M059J (cell line): Measurements from ENCODE around the gene KRT6B. TPM values are rescaled to one million over a fixed set of nuclear protein-coding genes. Genes with fewer than 3 reads are reported as not detected.
"Not testable (repeated sequence)": the region's sequence is repeated elsewhere in the genome, so short reads cannot be mapped to it uniquely, and the experiment has no call there.

Experiments
- DNase-seq: peaks from one replicate; pipeline ENCODE4 v3.0.0-alpha.2; 2012; ENCODE audit warnings: low read depth
- total RNA-seq: library from RNA; depleted of rRNA; stranded (reverse); fragments of >200 nt; shearing (Covaris generic); gene quantifications from 2 replicates; pipeline ENCODE4 v1.2.3, GENCODE V29; 2014

Gene KRT6B
- total RNA-seq, 1 experiment from 2014 or later = not detected

DNA sequence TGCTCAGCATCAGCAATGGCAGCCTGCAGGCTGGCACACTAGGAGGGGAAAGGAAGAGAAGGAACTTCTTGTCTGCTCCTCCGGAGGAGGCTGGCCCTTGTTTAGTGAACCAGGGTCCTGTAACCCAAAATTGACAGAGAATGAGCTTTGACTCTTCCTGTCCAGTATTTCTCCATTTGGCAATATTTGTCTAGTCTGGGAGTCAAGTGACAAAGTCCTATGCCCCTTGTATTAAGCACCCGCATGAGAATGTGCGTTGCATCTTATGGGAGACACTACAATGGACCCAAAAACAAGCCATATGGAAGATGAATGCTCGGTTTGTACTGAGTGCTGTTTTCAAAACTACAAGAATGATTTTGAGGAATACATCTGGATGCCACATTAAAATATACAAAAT lies 17.9 kb upstream of the KRT6B start:
- no peak for DNase-seq

DNA sequence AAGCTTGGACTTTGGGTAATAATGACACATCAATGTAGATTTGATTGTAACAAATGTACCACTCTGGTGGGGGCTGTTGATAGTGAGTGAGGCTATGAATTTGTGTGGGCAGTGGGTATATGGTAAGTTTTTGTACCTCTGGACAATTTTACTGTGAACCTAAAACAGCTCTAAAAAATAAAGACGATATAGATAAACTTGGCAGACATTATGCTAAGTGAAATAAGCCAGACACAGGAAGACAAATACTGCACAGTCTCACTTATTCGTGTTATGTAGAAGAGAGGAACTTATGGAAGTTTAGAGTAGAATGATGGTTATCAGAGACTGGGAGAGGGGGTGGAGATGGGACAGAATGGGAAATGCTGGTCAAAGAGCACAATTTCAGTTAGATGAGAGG lies 13.0 kb upstream of the KRT6B start:
- DNase-seq = no peak

DNA sequence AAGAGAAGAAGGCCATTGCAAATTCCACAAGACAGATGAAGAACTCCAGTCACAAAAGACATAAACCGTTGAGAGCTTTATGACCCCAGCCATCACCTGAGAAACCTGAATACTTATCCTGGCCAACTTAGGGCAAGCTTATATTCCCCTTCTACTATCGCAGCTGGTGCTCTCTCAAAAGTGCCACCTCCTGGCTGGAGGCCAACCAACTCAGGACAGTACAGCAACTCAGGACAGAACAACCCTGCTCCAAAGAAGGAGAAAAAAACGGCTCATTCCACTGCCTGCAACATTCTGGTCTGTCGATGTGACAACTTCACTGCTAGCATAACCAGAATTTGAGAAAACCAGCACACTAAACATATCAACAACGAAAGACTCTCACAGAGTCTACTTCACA lies 9.7 kb upstream of the KRT6B start:
- no peak for DNase-seq

- DNase-seq = no peak
Measured at GRCh38 chr12:52458861-52459260, 6.9 kb upstream of the KRT6B start.

GRCh38 chr12:52455821-52456220 lies 3.9 kb upstream of the KRT6B start:
- no peak for DNase-seq

- peak; percentile 68 for DNase-seq
Measured at GRCh38 chr12:52454411-52455201, 2.7 kb upstream of the KRT6B start.

DNA sequence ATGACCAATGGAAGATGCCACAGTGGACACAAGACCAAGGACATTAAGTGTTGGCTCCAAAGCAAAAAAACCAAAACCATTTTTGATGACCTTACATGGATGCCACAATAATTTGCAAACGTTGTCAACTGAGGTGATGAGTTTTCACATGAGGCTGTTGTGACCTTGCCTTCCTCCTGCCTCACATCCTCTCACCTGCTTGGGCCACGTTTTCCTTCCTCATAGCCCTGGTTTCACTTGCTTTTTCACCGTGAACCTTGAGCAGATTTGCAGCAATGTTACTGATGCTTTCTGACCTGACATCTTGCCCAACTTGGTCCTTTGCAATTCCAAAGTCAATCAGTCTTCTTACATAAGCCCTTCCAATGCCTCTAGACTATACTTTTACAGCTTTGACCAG lies 3.7 kb downstream of the KRT6B start:
- no peak for DNase-seq

DNA sequence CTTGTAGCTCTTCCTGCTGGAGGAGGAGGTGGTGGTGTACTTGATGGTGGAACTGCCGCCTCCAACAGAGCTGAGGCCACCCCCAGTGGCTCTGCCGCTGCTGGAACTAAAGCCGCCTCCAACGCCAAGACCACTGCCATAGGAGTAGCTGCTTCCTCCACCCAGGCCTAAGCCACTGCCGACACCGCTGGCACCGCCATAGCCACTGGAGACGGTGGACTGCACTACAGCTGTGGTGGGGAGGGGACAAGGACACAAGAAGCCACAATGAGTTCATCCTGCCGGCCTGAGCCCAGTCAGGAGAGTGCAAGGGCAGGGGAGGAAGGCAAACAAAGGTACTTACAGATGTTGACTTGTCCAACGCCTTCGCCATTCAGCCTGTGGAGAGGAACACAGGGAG lies 4.8 kb downstream of the KRT6B start:
- not testable (repeated sequence) for DNase-seq

GRCh38 chr12:52446367-52447045 lies 5.4 kb downstream of the KRT6B start:
- DNase-seq = no peak

DNA sequence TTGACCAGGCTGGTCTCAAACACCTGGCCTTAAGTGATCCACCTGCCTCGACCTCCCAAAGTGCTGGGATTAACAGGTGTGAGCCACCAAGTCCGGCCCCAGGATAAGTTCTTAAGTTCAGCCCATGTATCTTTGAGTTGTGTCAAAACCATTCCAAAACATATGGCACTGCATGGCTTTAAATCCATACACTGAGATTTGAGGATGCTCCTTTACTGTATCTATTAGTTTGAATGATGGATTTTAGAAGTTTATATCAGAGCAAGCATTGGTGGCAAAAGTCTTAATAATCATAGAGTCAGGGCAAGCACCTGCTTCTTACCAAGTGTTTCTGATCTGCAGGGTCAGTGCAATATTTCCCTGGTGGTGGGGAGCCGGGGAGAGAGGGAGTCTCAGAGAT lies 6.1 kb downstream of the KRT6B start:
- no peak for DNase-seq

DNA sequence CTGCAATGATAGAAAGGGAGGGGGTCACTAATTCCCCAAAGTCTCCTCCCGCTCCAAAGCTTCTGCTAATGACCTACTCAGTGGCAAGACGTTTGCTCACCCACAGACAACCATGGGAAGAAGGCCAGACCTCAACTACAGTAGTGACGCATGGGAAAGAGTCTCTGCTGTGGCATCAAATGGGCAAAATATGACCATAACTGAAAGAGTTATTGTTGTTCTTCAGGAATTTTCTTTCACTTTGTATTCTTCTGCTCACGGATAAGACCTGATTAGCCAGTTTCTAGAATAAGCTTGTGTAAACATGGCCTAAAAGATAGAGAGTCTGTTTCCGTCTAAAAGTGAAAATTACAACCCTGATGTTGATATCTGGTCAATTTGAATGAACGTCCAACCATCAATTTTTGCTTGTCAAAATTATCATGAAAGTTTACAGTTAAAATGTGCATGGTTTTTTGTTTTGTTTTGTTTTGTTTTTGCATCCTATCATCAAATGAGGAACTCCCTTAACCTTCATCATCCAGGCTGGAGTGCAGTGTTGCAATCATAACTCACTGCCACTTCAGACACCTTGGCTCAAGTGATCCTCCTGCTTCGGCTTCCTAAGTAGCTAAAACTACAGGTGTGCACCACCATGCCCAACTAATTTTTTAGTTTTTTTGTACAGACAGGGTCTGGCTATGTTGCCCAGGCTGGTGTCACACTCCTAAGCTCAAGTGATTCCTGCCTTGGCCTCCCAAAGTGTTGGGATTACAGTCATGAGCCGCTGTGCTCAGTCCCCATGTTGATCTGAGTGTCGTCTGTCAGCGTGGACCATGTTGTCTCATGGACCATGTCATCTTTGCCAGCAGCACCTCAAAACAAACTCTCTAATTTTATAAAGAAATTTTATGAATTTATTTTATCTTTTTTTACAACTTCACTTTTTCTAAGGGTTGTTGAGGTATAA lies 7.0 kb downstream of the KRT6B start:
- peak; percentile 25 for DNase-seq

GRCh38 chr12:52443966-52444365 lies 8.0 kb downstream of the KRT6B start:
- DNase-seq = no peak

- peak; percentile 94 for DNase-seq
Measured at GRCh38 chr12:52442600-52443061, 9.3 kb downstream of the KRT6B start.

GRCh38 chr12:52441320-52441911 lies 10.5 kb downstream of the KRT6B start:
- DNase-seq = peak; percentile 81

DNA sequence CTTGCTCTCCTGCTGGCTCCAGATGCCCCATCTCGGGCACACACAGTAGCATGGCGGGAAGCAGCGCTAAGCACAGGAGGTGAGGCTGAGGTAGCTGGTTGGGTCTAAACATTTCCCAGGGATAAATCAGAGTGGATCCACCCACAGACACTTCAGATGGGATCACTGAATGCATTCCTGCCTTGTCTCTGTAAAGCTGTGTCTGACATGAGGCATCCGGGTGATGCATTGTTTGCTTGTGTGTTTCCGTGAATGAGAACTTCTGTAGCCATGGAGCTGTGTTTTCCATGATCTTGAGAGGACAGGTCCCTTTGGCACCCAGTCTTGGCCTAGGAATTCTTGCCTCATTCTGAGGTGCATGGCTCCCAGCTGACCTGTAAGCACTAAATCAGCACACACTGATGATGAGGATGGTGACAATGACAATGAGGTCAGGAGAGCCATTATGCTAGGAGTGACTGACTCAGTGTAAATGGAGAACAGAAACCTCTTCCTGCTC lies 11.1 kb downstream of the KRT6B start:
- DNase-seq = peak; percentile 90

- peak; percentile 14 for DNase-seq
Measured at GRCh38 chr12:52439845-52440244, 12.1 kb downstream of the KRT6B start.

- no peak for DNase-seq
Measured at GRCh38 chr12:52439420-52439819, 12.5 kb downstream of the KRT6B start.

DNA sequence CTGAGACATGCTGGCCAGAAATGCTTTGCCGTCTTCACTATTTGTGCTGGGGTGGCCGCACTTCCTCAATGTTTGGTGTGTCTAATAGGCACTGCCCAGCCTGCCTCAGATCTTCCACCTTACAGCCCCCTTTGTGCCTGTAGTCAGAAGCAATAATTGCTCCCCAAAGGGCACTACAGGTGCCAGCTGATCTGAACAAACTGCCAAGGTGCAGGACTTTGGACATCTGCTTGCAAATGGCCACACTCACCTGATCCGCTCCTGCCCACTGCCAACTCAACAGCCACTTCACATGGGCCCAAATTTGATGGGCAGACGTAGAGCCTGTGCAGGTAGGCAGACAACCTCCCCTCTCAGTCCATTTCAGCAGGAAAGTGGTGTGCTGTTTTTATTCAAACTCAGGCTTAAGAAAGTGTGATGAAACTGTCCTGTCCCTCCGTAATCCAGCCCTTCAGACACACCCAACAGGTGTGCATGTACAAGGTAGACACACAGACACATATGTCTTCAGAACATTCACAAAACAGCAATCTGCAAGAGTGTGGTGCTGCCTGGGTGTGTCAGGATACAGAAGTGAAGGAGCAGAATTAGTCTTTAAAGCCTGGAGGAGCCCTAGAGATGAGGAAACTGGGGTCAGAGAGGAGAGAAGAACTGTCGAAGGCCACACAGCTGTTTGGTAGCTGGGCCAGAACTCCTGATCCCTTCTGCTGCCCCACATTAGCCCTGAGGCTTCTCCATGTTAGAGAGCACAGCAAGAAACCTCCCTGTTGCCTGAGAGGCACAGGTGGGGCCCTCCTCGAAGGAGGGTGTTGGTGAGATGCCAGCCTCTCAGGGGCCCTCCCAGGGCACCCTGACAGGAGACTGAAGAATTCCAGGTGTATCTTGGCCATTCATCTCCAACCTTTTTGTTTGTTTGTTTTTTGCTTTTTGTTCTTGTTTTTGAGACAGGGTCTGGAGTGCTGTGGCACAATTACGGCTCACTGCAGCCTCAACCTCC lies 13.3 kb downstream of the KRT6B start:
- DNase-seq = no peak

- DNase-seq = no peak
Measured at GRCh38 chr12:52437508-52437907, 14.4 kb downstream of the KRT6B start.

DNA sequence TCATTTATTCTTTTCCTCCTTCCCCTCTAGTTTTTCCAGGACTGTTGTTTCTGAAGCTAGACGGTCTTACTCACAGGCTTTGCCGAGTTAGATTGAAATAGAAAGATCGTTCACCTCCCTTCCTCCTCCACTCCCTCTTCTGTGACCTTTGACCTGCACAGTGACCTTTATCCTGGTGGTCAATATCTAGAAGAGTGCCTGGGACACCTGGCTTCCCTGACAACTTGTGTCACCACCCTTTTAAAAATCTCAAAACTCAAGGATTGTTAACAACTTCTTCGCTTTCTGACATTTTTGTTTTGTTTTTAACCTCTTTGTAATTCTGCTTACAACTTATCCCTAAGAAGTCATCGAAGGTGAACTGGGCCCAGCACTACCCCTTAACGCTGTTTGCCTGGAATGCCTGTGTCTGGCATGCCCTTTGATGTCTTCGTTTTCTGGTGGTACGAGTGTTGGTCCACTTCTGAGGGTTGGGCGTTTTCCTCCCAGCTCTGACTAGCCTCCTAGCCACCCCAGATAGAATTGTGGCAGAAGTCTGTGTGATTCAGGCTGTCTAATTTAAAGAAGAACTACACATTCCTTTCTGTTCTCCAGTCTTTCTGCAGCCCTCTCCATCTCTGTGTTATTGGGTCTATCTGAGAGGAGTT lies 15.0 kb downstream of the KRT6B start:
- DNase-seq = no peak
